HG03135 (cell line): Measurements from ENCODE around the gene CCDC86.

Experiments
- ATAC-seq: cut with Tn5 transposase; IDR thresholded peaks from one replicate; pipeline ENCODE4 v1.9.1; 2021; ENCODE audit warnings: mild to moderate bottlenecking, moderate library complexity; ENCODE audit not compliant: unreplicated experiment

Gene CCDC86

DNA sequence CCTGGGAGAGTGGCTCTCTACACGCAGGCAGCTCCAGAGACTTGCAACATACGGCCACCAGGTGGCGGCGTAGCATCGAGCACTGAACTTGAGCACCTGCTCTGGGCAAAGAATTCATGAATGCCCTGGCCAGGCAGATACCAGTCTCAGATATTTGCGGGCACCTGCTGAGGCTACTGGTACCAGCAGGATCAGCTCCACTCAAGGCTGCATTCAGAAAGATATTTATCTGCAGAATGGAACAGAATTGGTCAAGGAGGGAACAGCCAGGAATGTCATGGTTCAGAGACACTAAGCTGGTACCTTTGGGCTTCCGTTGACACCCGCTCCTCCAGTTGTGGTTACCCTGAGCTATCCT is 10.8 kb upstream of the CCDC86 start:
- peak; percentile 71 for ATAC-seq

DNA sequence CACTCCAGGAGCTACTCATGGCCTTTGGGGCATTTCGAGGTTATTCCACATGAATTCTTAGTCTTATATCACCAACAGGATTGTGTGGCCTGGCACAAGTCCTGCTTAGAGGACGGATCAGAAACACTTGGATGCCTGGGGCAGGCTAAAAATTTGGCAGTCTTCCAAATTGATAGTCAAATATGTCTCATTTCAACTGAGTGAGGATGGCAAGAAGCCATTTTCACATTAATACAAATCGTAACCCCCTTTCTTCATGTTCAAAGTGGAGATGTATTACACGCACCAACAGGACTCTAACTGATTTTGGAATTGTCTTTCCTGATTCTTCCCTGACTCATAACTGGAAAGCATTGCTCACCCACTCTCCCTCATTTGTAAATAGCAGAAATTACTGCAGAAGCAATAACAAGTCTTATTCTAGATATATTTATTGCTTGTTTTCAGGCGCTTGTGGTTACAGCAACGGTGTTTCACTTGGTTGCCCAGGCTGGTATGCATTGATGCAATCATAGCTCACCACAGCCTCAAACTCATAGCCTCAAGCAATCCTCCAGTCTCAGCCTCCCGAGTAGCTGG is 10.3 kb upstream of the CCDC86 start:
- no peak for ATAC-seq

DNA sequence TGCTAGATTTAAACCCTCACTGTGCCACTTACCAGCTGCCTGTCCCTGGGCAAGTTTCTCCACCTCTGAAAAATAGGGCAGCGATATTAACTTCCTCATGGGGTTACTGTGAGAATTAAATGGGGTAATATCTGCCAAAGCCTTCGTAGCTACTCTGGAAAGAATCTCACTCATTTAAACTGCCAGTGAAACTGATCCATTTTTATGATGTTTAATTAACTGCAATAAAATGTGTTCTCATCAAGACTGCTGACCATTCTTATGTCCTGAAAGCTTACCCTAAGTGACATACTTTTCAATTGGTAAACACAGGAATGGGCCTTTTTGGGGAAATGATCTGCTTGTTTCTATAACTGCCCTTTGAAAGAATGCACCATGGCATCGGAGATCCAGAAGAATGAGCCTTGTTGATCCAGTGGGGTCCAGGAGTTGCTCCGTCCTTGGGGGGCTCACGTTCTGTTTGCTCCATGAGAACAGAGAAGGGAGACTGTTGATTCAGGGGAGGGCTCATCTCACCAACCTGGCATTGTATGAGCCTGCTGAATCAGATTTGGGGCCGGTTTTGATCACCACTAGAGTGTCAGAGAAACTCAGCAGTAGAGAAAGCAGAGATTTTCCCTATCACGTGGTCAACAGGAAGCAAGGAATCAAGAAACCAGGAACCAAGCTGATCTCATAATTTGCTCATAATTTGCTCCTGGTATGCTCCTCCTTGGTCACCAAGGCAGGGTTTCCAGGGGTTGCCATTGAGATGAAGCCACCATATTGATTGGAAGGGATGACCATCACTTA is 7.0 kb upstream of the CCDC86 start:
- no peak for ATAC-seq

DNA sequence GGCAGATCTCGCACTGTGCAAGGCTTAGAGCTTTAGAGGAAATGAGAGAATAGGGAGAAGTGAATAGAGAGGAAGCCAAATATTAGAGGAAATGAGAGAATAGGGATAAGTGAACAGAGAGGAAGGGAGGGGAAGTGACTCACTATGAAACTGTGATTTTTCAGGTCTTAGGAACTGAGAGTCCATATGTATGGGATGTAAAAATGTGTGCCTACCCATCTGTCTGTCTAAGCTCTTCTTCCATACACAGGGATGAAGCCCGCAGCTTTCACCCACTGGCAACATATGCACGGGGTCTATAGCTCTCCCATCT is 6.4 kb upstream of the CCDC86 start:
- ATAC-seq: no peak

DNA sequence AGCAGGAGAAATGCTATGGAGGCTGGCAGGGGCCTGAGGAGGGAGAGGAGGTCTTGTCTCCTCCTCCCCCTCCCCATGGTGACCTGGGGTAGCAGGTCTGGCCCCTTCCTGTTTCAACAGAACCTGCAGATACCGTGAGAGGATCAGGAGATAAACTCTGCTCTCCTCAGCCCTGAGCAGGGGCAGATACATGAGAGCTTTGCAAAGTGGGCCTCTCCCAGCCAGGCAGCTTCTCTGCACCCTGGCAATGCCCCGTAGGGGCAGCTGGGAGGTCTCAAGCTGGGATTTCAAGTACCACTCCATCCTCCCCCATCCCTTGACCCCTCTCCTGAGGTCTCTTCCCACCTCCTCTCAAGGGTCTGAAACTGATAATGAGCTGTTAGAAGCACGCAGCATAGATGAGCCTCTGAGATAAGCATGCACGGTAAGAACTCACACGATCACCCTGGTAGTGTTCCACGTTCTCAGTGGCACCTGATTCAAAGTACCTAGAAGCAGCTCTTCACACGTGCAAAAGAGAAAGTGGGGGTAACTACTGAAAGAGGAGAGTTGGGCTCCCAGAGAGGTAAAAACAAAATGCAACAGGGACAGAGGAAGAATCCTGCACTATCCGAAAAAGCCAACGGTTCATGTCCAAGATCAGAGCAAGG is 4.9 kb upstream of the CCDC86 start:
- no peak for ATAC-seq

DNA sequence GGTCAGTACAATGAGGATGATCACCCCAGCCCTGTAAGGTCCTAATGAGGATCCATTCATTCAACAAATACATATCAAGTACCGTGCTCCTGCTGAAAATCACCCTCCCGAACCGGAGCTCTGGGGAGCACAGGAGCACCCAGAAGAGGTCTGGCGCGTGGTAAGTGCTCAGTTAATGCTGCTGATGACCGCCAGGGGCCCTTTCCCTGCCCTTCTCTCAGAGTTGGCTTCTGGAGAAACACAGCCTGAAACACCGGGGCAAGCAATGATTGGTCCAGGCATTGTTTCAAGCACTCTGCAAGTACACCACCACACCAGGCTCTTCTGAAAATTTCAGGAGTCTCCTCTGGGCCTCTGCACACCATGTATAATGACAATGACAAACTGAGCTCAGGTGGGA is 3.8 kb upstream of the CCDC86 start:
- ATAC-seq: no peak

DNA sequence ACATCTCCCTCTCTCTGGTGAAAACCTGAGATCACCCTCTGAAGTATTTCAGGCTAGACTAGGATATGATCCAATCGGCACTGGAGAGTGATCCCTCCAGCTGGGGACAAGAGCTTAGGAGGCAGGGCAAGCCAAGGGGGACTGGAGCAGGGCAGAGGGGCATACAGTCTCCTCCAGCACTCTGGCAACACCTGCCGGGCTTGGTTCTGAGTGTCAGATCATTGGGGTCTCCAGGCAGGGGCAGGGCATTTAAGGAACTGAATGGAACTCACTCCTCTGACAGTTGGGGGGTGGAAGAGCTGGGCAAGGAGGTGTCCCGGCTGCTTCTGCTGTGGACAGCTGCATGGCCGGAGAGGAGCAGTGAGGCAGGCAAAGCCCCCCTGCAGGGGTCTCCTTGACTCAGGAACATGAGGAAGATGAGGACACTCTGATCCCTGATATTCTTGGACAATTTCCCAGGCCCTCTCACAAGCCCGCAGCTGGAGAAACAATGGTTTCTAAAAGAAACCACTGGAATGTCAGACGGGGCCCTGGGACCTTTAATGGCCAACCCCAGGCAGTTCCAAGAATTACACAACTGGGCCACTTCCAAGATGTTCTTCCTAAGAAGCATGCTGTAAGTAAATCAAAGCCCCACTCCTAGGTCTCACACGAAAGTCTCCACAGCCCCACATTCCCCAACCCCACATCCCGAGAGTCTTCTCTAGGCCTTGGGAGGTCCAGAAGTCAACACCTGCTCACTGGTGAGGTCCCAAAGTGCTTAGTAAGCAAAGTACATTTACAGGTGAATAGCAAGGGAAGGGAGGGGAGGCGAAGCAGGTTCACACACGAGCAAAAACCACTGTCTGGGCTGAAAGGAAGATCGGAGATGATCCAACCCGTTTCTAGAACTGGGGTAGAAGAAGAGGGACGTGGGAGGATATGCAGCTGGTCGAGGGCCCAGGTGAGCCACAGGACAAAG is 1.2 kb upstream of the CCDC86 start:
- no peak for ATAC-seq

DNA sequence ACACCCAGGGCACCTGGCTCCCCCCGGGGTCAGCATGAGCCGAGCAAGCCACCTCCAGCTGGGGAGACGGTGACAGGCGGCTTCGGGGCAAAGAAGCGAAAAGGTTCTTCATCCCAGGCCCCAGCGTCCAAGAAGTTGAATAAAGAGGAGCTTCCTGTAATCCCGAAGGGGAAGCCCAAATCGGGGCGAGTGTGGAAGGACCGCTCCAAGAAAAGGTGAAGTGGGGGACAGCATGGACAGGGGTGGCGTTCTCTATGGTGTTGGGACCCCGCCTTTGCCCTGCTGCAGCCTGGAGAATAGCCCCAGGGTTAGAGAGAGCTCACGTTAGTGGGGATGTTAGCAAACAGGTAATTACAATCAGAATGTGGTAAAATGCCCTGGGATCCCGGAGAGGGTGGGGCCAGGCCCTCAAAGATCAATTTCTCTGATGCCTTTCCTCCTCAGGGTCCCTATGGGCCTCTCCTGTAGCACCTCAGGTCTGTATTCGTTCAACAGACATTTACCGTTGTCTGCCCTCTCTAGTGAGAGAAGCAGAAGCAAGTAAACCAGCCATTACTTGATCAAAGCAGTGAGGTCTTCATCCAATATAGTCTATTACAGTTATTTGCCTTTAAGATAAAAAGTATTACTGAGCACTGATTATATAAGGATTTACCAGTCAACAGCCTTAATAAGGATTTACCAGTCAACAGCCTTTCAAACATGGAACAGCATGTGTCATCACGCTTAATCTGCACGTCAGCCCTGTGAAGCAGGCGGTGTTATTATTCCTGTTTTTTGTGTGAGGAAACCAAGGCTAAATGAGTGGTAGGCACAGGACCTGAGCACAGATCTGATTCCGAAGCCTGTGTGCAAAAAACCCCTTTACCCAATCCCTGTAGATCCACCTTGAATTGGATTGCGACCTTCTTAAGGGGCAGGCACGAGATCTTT is 1.0 kb downstream of the CCDC86 start:
- ATAC-seq: no peak

DNA sequence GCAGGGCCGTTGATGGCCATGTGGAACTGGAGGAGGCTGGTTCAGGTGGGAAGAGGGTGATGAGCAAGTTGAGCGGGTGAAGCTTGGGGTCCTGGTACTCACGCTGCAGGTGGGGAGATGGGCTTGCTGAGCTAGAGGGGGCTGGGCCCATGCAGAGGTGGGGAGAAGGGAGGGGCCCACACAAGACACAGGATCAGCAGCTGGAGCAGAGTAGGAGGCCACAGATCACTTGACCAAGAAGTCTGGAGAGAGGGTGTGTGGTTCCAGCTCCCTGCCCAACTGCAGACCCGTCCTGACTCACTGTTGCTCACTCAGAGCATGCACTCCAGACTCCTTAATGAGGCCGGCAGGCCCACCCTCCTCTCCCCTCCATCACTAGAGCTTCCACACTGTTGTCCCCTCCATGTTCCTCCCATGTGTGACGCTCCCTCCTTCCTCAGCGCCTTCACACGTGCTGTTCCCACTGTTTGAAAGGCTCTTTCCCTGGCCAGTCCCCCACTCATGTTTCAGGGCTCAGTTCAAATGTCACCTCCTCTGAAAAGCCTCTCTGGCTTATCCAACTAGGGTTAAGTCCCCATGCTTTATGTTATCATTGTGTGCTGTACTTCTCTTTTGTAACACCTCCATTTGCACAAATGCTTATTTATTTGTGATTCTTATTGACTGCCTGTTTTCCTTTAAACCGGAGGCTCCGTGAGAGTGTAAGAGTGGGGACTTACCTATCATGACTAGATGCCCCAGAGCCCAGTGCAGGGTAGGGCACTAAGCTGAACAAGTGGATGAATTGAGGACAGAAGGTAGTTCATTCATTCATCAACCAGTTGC is 2.3 kb downstream of the CCDC86 start:
- ATAC-seq: no peak

DNA sequence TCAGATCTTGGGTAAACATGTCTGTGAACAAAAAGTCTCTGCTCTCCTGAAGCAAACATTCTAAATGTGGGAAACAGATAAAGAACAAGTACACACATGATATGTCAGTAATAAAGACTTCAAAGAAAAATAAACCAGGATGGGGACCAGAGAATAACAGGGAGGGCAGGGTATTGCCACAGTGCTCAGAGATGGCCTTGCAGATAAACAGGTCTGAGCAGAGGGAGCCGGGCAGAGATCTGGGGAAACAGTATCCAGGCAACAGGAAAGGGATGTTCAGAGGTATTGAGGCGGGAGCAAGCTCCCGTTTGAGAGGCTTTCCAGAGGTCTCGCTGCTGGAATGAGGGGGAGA is 2.9 kb downstream of the CCDC86 start:
- no peak for ATAC-seq

DNA sequence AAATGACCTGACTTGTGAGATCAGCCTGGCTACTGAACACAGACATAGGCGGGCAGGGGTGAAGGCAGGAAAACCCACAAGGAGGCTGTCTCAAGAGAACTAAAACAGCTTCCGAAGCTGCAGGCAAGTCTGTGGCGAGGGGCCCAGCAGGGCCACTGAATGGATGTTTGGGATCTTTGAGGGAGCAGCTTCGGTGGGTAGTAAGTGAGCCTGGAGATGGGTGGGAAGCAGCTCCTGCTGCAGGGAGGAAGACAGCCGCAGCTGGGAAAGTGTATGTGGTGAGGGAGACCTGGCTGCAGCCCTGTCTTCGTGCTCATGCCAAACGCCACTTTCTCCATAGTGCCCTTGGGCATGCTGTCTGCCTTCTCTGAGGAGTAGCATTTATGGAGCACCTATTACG is 3.4 kb downstream of the CCDC86 start:
- no peak for ATAC-seq

DNA sequence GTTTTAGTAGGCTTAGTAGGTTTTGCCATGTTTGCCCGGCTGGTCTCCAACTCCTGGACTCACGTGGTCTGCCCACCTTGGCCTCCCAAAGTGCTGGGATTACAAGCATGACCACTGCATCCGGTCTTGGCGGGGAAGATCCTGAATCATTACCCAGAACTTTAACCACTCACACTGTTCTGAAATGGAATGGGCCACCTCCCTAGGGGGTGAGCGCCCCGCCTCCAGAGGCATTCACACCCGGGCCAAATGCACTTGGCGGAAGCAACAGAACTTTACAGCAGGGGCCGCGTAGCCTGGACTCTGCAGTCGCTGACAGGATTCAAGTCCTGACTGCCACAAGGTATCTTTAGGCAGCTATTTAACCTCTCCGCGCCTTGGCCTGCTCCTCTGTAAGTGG is 5.4 kb downstream of the CCDC86 start:
- ATAC-seq: no peak

DNA sequence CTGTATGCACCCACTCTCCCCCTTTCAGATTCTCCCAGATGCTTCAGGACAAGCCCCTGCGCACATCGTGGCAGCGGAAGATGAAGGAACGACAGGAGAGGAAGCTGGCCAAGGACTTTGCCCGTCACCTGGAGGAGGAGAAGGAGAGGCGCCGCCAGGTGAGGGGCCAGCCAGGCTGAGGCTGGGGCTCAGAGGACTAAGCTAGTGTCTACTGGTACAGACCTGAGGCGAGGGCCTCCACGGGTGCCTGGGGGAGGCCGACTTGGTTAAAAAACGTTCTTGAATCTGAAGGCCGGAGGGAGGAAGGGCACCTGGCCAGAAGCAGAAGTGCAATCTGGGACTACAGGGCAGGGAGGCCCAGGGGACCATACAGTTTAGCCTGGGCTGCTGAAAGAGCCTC is 6.0 kb downstream of the CCDC86 start:
- no peak for ATAC-seq

DNA sequence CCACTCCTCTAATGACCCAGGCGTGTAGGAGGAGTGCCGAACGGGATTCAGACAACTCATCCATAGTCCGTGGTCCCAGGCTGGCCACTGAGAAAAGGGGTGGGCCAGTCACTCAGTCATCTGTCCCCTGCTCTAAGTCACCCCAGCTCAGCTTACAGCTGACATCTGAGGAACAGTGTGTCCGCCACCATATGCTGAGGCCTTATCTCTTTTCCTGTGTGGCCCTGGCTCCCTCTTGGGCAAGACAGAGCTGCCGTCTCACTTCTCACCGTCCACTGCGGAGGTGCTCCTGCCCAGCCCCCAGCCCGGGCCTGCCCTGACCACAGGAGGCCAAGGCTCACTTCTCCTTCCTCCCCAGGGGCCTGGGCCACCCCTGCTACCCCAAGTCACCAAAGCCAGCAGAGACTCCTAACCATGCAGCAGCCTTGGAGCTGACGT is 6.8 kb downstream of the CCDC86 start:
- ATAC-seq: no peak

DNA sequence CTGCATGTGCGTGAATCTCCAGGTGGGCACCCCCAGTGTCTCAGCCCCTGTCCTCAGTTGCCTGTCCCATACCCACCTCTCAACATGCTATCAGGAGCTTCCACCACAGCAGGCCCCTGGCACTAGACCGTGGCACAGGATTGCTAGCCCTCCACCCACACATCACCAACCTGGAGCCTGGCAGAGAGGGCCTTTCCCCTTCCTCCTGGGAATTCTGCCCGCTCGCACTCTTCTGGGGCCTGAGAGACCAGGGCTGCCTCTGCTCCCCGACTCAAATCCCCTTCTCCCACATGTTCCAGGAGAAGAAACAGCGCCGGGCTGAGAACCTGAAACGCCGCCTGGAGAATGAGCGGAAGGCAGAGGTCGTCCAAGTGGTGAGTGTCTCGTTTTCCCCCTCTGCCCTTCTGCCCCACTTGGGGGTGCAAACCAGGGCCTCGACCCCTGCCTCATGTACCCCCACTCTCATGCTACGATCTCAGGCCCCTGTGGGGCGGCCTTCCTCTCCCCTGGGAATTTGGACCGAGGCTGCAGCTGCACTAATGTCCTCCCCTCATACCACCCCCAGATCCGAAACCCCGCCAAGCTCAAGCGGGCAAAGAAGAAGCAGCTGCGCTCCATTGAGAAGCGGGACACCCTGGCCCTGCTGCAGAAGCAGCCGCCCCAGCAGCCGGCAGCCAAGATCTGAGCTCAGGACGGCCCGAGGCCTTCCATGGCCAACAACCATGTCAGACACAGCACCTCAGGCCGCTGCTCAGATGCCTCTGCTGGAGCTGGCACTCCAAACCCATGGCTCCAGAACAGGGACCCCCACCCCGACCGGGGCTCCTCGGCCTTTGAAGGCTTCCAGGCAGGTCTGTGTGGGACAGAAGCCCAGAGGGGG is 8.0 kb downstream of the CCDC86 start:
- no peak for ATAC-seq

DNA sequence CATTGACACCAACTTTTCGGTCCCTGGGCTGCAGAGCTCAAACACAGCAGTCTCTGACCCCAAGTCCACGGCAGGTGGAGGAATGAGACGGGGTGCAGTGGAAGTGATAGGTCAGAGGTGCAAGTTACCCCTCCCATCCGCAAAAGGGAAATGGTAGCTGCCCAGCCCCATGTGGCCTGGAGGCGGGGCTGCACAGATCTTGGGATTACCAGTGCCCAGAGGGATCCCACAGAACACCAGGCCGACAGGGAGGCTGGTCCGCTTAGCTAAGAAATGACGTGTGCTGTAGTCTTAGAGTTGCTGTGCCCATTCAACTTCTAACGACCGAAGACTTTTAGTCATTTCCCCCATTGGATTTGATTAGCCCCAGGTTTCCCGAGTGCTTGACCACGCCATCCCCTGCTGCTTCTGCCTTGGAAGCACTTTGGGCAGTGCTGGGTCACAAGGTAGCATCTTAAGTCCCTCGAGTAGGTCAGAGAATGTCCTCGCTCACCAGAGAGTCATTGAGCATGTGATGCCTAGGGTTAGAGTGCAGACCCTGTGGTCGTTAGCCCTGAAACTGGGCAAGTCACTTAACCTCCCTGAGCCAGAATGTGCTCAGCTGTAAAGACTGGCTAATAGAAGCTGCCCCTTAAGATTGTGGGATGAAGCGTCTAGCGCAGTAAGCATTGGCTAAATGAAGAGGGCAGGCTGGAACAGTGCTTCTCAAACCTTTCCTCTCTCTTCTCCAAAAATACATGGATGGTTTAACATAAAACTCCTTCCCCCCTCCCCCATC is 9.6 kb downstream of the CCDC86 start:
- ATAC-seq: no peak

DNA sequence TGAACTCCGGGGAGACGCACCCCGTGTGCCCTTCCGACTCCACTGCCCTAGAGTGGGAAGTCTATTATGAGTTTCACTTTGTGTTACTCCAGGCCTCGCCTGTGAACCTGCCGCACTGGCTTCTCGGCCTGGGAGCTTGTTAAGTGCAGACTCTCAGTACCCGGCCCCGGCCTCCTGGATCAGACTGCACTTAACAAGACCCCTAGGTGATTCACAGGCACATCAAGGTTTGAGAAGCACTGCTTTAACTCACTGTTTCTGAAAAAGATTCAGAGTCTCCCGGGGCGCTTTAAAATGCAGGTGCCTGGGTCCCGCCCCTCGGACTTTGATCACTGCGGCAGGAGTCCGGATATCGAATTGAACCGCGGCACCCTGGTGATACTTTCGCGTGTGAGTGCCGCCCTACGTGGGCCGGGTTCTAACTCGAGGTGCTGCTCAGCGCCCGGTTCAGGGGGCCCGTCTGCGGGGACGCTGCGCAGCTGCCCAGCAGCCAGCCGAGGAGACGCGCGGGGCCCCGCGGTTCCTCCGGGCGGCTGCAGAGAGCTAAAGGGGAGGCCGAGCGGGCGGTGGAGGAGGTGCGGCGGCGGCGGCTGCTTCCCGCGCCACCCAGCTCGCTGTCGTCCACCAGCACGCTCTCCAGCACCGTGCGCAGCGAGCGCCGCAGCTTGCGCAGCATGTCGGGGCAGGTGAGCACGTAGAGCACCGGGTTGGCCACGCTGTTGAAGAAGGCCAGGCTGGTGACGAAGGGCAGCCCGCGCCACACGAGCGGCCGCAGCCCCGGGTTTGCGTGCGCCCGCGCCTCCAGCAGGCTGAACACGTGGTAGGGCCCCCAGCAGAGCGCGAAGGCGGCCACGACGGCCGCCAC is 10.4 kb downstream of the CCDC86 start:
- ATAC-seq: no peak
